NCI-H1436 (cell line): Measurements from ENCODE around the gene COPB1.

Source experiments
- DNase-seq: peaks from one replicate; lab custom pipeline; 2025; lab: John Stamatoyannopoulos, UW

The COPB1 gene

GRCh38 chr11:14503023-14503422, 3.4 kb upstream of the COPB1 start:
- no peak for DNase-seq

- DNase-seq: no peak
These were observed 2.4 kb upstream of the COPB1 start for GRCh38 chr11:14502039-14502438.

DNA sequence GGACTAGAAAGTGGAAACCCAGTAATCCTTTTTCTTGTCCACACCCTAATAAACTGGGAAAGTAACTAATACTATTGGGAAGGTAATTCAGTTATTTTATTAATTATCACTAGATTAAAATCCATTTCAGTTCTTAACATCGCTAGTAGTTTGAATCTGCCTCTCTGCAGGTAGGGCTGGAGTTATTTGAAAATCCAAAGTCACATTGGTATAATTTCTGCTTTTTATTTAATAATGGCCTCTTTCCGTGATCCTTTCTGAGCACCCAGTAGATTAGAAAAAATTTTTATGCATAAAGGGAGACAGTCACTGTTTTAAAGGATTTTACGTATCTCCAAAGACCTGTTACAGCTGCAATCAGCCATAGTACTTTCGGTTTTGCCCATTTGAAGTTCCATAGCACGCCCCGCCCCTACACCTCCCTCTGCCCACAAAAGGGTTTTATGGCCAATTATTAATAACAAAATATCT, 605 bp upstream of the COPB1 start:
- DNase-seq: peak; percentile 35

GRCh38 chr11:14499178-14499559, 442 bp downstream of the COPB1 start:
- no peak for DNase-seq

- no peak for DNase-seq
These were observed 18.9 kb downstream of the COPB1 start for GRCh38 chr11:14480716-14481115.

DNA sequence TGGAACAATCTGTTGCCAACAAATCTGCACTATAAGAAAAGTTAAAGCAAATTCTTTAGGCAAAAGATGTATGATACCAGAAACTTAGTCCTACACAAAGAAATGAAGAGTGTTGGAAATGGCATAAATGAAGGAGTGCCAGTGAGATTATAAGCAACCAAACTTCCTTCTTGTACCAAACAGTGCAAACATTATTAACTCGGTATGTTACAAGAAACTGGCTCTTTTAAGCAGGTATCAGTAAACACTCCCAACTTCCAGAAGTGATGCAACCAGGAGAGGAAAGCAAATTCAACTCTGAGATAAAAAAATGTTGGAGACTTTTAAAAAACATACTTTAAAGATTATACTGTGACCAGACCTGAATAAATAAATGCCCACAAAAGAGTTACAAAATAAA, 28.5 kb downstream of the COPB1 start:
- DNase-seq: no peak

GRCh38 chr11:14463623-14464022, 36.0 kb downstream of the COPB1 start:
- DNase-seq: no peak

- DNase-seq: no peak
These were observed 39.5 kb downstream of the COPB1 start for GRCh38 chr11:14460147-14460546.

DNA sequence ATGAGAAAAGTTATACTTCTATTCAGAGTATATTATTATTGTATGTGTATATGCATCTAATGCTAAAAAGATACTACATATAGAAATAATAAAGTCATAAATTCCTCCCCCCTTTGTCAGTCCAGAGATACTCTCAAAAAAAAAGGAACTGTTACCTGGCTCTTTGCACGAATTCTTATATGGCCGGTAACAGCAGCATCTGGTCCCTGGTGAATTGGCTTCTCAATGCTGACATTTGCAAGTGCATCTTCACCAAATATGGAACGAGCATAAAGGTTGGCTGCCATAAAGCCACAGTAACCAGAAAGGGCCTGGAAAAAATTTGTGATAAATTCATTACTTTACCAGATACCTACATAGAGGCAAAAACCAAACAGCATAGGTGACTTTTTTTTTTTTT, 41.2 kb downstream of the COPB1 start:
- no peak for DNase-seq

GRCh38 chr11:14455648-14456430, 43.8 kb downstream of the COPB1 start:
- DNase-seq: no peak

DNA sequence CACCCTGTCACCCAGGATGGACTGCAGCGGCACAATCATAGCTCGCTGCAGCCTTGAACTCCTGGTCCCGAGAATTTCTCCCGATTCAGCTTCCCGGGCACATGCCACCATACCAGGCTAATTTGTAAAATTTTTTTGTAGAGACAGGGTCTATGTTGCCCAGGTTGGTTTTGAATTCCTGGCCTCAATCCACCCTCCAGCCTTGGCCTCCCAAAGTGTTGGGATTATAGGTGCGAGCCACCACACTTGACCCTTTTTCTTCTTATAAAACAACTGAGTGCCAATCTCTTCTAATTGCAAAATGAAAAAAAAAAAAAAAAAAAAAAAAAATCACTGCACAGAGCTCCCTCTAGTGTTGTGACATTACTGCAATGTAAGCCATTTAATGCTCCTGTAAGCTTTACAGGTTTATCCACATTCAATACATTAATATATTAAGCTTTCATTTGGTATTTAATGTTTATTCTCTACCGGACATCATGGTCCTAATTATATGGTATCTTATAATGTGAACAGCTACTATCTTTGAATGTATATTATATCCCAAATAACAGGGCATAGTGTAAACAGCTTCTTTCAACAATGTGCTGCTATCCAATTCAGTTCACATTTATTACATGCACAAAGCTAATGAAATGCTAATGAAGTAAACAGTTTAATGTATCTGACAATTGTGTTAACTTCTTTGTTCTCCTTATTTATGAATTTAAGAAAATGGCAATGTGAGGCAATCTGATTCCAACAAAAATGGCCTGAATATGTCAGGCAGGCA, 44.6 kb downstream of the COPB1 start:
- no peak for DNase-seq

- no peak for DNase-seq
These were observed 47.8 kb downstream of the COPB1 start for GRCh38 chr11:14451825-14452224.

- no peak for DNase-seq
These were observed 50.3 kb downstream of the COPB1 start for GRCh38 chr11:14449302-14449714.

DNA sequence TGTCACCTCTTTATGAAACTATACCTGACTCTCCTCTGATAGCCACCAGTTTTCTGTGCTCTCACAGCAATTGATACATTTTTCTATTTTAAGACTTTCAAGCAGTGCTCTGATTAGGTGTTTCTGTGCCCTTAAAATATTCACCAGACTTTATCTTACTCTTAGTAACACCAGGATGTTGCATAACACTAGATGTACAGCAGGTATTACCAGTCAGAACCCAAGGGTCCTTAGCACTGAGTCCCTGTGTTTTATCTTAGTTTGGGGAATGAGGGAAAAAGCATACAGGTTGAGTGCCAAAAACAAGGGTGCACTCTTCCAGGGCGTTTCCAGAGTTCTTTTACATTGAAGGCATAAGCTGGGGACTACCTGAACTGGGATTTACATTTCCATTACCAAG, 51.4 kb downstream of the COPB1 start:
- no peak for DNase-seq

DNA sequence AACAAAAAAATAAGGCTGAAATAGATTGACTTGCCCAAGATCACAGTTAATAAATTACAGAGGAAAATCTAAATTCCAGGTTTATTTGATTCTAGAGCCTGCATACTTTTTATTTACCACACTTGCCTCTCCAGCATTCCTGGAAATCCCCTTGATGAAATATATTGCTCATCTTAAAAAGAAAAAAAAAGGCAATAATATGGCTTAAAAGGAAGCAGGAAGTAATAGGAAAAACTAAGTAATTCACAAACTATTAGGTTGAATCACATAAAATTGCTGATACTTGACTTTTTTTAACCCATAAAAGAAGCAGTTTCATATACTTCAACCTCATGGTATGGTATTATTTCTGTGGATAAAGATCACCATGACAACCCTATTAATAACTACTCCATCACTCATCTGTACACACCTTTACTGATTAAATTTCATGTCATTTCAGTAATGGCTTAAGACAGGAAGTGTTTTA, 52.9 kb downstream of the COPB1 start:
- DNase-seq: no peak

DNA sequence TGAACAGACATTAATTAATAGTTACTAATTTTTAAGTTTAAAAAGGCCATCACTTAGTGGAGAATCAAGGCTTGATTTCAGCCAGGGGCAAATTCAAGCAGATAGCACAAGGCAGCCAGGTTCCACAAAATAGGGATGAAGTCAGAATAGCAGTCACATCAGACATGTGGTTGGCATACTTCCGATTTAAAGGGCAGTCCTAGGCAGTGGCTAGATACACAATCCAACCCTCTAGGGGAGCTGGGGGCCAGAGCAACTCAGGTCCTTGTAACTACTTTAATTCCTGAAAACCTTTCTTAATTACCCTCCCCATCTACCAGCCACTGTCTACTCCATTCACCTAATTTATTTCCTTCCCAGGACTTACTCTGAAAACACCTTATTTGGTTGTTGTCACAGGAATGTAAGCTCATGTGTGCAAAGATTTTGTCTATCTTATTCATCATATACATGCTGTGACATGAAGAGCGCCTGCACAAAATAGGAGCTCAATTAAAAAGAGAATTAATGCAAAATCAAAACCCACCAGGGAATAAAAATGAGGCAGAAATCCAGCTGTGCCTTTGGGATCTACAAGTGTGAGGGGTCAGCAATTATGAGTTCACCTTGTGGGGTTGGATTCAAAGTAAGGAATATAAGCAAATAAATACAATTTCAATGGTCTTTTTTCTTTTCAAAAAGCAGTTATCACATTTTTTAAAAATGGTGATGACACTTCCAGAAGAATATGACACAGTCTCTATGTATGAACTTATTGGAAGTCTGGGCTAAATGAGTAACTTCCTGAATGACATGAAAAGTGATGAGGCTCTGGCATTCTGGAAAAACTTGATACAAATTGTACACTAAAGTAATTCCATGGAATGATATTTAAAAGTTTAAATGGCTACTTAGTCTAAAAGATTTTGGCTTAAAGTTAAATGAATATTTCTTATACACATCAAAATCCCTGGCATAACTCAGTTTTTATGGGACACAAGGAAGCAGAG, 53.8 kb downstream of the COPB1 start:
- DNase-seq: no peak

DNA sequence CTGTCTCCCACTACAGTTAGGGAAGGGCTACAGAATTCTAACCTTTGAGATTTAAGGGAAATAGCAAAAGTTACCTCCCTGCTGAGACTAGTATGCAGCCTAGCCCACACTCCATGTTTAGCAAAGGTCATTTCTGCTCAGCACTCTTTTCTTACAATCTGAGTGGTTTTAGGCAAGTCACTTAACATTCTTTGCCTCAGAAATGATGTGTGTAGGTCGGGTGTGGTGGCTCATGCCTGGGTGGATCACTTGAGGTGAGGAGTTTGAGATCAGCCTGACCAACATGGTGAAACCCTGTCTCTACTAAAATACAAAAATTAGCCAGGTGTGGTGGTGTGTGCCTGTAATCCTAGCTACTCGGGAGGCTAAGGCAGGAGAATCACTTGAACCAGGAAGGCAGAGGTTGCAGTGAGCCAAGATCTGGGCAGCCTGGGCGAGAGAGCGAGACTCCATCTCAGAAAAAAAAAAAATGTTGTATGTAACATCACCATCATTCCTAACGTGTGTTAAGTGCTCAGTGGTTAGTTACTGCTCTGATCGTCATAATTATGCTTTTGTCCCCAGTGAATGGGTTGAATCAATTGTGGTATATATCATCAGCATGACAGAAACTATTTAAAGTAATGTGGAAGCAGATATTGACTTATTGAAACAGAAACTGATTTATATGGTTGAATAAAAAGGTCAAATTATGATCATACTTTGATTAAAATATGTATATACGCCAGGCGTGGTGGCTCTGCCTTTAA, 55.0 kb downstream of the COPB1 start:
- no peak for DNase-seq

- DNase-seq: no peak
These were observed 56.0 kb downstream of the COPB1 start for GRCh38 chr11:14443638-14444037.

- no peak for DNase-seq
These were observed 63.7 kb downstream of the COPB1 start for GRCh38 chr11:14435717-14436512.

GRCh38 chr11:14425621-14426020, 74.0 kb downstream of the COPB1 start:
- no peak for DNase-seq
